Measurements from ENCODE around the gene SLC35A2.
A peak's percentile ranks its signal among the peaks of the same experiment; 100 is the strongest.

The SLC35A2 gene

DNA sequence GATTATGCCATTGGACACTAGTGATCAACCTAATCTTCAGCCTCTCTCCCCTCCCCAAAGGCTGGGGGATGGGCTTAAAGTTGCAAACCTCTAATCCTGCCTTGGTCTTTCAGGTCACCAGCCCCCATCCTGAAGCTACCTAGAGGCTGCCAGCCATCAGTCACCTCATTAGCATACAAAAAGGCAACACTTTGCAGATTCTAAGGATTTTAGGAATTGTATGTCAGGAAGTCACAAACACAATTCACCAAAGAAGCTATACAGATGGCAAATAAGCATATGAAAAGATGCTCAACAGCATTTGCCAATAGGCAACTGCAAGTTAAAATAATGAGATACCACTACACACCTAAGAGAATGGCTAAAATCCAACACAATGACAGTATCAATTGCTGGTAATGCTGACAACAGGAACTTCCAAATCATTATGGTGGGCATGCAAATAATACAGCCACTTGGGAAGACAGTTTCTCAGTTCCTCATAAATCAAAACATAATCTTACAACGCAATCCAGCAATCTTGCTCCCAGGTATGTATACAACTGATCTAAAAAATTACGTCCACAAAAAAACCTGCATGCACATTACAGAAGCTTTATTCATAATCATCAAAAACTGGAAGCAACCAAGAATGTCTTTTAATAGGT is 16.4 kb upstream of the SLC35A2 start:
- no peak for DNase-seq (ENCODE audit: low read depth in 2 of 2)

DNA sequence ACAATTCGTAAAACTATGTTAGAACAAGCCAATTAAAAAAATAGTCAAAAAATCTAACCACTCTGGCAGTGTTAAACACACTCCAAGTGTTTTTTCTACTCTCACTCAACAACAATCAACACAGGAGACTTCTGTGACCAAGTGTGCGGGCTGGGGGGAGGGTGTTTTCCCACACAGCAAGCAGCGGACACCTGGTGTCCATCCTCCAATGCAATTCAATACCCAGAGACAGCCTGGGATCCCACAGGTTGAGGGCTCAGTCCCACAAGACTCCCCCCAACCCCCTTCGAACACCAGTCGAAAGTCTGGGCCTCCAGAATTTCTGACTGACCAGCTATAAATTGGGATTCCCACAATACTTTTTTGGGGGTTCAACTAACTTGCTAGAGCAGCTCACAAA is 15.7 kb upstream of the SLC35A2 start:
- no peak for DNase-seq (ENCODE audit: low read depth in 2 of 2)

GRCh38 chrX:48924270-48924669 is 12.8 kb upstream of the SLC35A2 start:
- no peak for DNase-seq (ENCODE audit: low read depth in 2 of 2)

- no peak for DNase-seq (ENCODE audit: low read depth in 2 of 2)
Measured at GRCh38 chrX:48923771-48924170, 12.3 kb upstream of the SLC35A2 start.

- no peak for DNase-seq (ENCODE audit: low read depth in 2 of 2)
Measured at GRCh38 chrX:48920718-48921104, 9.3 kb upstream of the SLC35A2 start.

DNA sequence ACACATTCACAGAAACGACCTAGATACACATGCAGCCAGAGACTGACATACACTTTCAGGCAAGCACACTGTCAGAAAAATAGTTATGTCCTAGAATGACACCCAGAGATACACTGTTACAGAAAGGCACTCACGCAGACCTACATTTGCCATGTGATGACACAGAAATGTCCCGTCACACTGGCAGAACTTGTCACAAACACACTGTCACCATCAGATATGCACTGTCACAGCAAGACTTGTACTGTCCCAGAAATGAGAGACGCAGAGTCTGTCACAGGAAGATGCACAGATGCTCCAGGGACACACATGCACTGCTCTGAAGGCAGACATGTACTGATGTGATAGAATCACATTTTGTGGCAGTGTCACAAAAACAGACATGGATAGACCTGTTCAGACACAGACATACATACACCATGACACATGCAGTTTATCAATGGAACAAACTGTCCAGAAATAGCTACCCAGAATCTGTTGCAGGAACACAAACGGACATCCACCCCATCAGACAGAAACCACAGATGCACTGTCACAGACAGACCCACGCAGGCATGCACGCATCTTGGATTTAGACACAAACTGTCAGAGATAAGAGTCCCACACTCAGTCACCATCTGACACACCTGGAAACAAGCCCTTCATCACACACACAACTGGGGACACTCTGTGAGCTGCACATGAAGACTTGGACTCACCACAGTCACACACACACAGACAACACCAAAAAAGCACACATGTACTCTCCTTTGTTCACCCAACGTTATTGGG is 8.7 kb upstream of the SLC35A2 start:
- DNase-seq (ENCODE audit: low read depth in 2 of 2), result no peak

GRCh38 chrX:48919360-48919841 is 8.0 kb upstream of the SLC35A2 start:
- DNase-seq (ENCODE audit: low read depth in 2 of 2), result no peak

DNA sequence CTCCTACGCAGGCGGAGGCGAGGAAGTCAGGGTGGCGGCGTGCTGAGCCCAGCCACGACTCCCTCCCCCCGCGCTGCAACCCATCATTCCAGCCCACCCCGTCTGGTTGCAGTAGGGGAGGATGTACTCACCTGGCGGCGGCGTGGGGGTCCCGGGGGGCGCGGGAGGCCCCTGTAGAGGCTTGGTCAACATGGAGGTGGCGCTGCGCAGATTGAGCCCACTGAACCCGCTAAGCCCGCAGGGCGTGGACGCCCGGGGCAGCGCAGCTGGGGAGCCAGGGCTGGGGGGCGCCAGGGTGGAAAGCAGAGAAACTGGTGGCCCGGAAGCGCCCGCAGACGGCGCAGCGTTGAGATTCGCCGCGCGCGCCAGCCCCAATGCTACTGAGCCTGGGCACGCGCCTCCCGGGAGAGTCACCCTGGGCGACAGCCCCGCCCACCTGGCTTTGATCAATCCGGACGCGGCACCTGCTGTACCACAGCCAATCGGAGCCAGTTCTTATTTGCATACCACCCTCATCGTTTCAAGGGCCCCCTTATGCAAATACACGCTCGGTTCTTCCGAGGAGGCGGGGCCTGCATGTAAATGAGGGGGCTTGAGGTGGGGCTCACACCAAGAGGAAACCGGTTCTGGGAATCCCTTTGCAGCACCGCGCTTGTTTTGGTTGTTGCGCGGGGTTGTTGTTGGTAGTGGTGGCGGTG is 7.3 kb upstream of the SLC35A2 start, which contains the start of gene PIM2:
PIM2 (minus strand) TSS at position 382 of the 698 bp plus-strand sequence; CDS start at position 192, 190 bp downstream.
- DNase-seq (ENCODE audit: low read depth in 2 of 2), result peak; percentile 79 to 81

GRCh38 chrX:48918301-48918642 is 6.8 kb upstream of the SLC35A2 start:
- DNase-seq (ENCODE audit: low read depth in 2 of 2), result no peak

DNA sequence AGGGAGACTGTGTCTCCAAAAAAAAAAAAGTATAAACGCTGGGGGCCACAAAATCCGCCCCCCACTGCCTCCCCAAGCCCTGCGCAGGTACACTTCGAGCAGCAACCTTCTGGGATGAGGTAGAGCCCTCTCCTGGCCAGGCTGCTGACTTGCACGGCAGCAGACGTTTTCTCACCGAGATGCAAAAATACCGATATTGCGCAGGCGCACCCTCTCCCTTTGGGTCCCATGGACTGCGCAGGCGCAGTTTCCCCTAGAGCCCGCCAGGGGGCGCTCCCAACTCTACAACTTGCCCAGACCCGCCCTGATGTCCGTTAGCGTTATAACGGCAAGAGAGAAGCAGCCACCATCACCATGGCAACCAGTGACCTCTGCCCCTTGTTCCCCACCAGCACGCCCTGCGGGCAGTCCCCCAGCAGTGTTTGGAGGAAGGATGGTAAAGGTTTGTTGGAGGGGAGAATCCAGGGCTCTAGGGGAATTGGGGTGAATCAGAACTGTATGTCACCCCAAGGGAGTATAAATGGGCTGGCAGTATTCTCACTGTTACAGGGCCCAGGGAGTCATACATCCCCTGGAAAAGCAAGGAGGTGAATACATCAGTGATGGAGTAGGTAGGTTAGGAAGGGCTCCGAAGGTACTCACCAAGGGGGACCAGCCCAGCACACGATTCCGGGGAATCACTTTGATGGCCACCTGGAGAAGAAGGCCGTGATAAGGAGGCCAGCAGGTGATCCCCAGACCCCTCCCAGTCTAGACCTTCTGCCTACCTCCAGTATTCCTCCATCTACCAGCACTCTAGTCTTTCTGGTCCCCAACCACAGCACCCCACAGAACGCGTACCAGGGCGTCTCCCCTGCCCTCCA is 5.9 kb upstream of the SLC35A2 start:
- peak; percentile 69 to 77 for DNase-seq (ENCODE audit: low read depth in 2 of 2)

- no peak for DNase-seq (ENCODE audit: low read depth in 2 of 2)
Measured at GRCh38 chrX:48914593-48915493, 3.4 kb upstream of the SLC35A2 start.

- DNase-seq (ENCODE audit: low read depth in 2 of 2), result no peak
Measured at GRCh38 chrX:48913605-48914366, 2.3 kb upstream of the SLC35A2 start.

DNA sequence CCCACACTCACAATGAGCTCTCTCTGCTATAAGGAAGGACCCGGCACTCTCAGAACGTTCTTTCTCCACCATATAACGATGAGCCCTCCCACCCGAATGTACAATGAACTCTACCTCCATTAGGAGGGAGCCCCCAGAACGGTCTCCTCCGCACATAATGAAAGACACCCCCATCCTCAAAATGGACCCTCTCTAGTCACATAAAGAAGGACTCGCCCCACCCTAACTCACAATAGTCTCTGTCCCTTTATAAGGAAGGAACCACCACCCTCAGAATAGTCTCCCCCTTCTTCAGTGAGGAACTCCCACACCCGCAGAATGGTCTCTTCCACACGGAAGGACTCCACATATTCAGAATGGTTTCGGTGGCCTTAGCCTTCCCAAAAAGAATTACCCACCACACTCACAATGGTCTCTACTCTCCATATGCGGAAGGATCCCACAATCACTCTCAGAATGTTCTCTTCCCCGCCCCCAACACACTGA is 477 bp downstream of the SLC35A2 start:
- no peak for DNase-seq (ENCODE audit: low read depth in 2 of 2)

DNA sequence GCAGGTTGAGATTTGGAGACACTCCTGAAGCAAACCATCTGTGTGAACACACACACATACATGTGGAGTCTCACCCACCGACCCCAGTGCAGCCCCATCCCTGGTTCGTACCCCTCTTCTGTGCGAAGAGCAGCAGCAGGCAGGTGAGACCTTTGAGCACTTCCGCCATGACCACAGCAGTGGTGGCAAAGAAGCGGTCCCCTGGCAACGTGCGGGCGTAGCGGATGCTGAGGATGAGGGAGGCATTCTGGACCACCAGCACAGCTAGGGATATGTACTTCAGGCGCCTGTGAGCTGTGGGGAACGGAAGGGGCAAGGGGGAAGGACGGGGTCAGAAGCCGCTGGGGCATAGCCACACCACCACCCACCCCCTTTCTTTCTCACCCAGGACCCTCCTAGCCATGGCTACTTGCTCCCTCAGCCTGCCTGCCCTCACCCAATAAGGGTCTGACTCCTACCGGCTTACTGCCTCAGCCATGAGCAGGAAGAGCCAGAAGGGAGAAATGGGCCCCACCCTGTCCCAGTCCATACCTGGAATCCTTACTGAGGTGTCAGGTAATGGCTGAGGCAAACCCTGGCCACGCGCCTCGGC is 1.6 kb downstream of the SLC35A2 start:
- DNase-seq (ENCODE audit: low read depth in 2 of 2), result no peak

- no peak for DNase-seq (ENCODE audit: low read depth in 2 of 2)
Measured at GRCh38 chrX:48908600-48908999, 2.8 kb downstream of the SLC35A2 start.

GRCh38 chrX:48905090-48905790 is 6.2 kb downstream of the SLC35A2 start:
- DNase-seq (ENCODE audit: low read depth in 2 of 2), result no peak

DNA sequence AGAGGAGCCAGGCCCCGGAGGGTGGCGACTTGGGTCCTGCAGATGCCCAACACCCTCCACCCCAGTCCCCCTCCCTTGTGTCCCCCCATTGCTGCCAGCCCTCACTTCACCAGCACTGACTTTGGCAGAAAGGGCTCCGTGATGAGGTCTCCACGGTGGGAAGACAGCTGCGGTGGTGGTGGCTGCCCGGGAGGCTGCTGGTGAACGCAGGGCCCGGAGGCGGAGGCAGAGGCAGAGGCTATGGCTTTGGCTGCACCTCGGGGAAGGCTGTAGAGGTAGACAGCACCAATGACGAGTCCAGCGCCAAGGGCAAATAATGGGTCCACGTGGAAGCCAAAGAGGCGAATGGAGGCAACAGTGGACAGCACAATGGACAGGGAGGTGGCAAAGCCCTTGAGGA is 6.8 kb downstream of the SLC35A2 start:
- no peak for DNase-seq (ENCODE audit: low read depth in 2 of 2)

- no peak for DNase-seq (ENCODE audit: low read depth in 2 of 2)
Measured at GRCh38 chrX:48904180-48904579, 7.3 kb downstream of the SLC35A2 start.

- no peak for DNase-seq (ENCODE audit: low read depth in 2 of 2)
Measured at GRCh38 chrX:48903290-48903689, 8.2 kb downstream of the SLC35A2 start.

Data from stimulated activated CD8-positive, alpha-beta memory T cell treated with anti-CD3 and anti-CD28 coated beads, Interleukin-7, amount 100 ng/mL, for 1 hour (primary cell).